K562 (cell line): ENCODE data around the gene EVI5. TPM values are rescaled to one million over a fixed set of nuclear protein-coding genes. Genes with fewer than 3 reads are reported as not detected.

Source experiments
- ATAC-seq: fragments of 200-7000 bp; cut with Tn5 transposase; 3 replicates; pipeline ENCODE4 v1.9.1; 2020; ENCODE audit warnings: moderate library complexity
- BruUV-seq: library from RNA; stranded (reverse); fragments of 400-500 nt; replicated peaks from 2 replicates; lab custom pipeline; 2021; lab: Mats Ljungman, UMichigan
- CTCF ChIA-PET: fragments of 300-600 bp; formaldehyde crosslinking; extraction: SDS; loops from one replicate; lab custom pipeline; 2021; ENCODE audit warnings: low intra/inter-chr PET ratio; lab: Yijun Ruan, JAX
- POLR2A ChIA-PET: fragments of 300-600, 350-650 bp; sonication (Branson Sonifier 250); formaldehyde crosslinking; extraction: SDS; loops from one replicate; lab custom pipeline; 2021; ENCODE audit warnings: antibody characterized with exemption, inconsistent platforms; lab: Yijun Ruan, JAX
- DNase-seq, 4 experiments: peaks; one replicate each; pipeline versions ENCODE4 v3.0.0 to v3.0.0-alpha.2; 2011 to 2018; ENCODE audit warnings: low spot score in 3 of 4, mixed read lengths in 3 of 4; ENCODE audit errors: extremely low read depth in 1 of 4
- FAIRE-seq: peaks from 2 replicates; lab custom pipeline; 2011; peaks lifted over from hg19 to GRCh38; lab: Jason Lieb, UNC
- H2AFZ ChIP-seq: 2 replicates; pipeline ENCODE4 v1.6.0; 2011; ENCODE audit warnings: low read depth, low read length, control low read depth, inconsistent platforms
- H3K27ac ChIP-seq: fragments of 200-600 bp; 3 replicates; pipeline ENCODE4 v1.8.0; 2011; ENCODE audit warnings: low read depth, mild to moderate bottlenecking, control low read depth, inconsistent platforms, low read length, moderate library complexity, mixed read lengths; ENCODE audit errors: extremely low read depth
- H3K27me3 ChIP-seq, 2 experiments: fragments of 300-600 bp in 1 of 2; 2 replicates in 1 of 2; 3 replicates in 1 of 2; pipeline versions ENCODE4 v1.6.0 to v1.8.0; 2011; ENCODE audit warnings: inconsistent platforms in 2 of 2, low read length in 2 of 2, mild to moderate bottlenecking in 1 of 2, mixed read lengths in 1 of 2, moderate library complexity in 1 of 2; ENCODE audit not compliant: control insufficient read depth in 2 of 2, insufficient read depth in 2 of 2
- H3K36me3 ChIP-seq: fragments of 300-600 bp; 3 replicates; pipeline ENCODE4 v1.8.0; 2011; ENCODE audit warnings: mild to moderate bottlenecking, low read length, inconsistent platforms; ENCODE audit not compliant: control insufficient read depth, insufficient read depth
- H3K4me1 ChIP-seq, 2 experiments: fragments of 200-600 bp in 1 of 2; replicated peaks in 1 of 2; 2 replicates in 1 of 2; 3 replicates in 1 of 2; pipeline versions ENCODE4 v1.5.1 to v1.8.0; 2011; ENCODE audit warnings: inconsistent platforms in 2 of 2, low read length in 2 of 2, mild to moderate bottlenecking in 1 of 2, mixed read lengths in 1 of 2, moderate library complexity in 1 of 2; ENCODE audit not compliant: control insufficient read depth in 2 of 2, insufficient read depth in 2 of 2
- H3K4me2 ChIP-seq: 2 replicates; pipeline ENCODE4 v1.6.1; 2011; ENCODE audit warnings: low read length, control low read depth, inconsistent platforms, mixed read lengths; ENCODE audit not compliant: insufficient read depth
- H3K4me3 ChIP-seq: fragments of 200-600 bp; sonication (generic), shearing (Covaris generic); 2 replicates; pipeline ENCODE4 v1.5.1; 2016; ENCODE audit warnings: control low read depth, inconsistent platforms
- H3K79me2 ChIP-seq: fragments of 200-600 bp; 3 replicates; pipeline ENCODE4 v1.8.0; 2011; ENCODE audit warnings: low read length, inconsistent platforms; ENCODE audit not compliant: control insufficient read depth, insufficient read depth
- H3K9ac ChIP-seq, 2 experiments: 2 replicates each; pipeline versions ENCODE4 v1.6.0 to v1.6.1; 2011; ENCODE audit warnings: low read depth in 2 of 2, low read length in 2 of 2, control low read depth in 1 of 2, inconsistent platforms in 1 of 2, mild to moderate bottlenecking in 1 of 2, mixed read lengths in 1 of 2; ENCODE audit not compliant: insufficient read depth in 1 of 2
- H3K9me1 ChIP-seq: one replicate; pipeline ENCODE4 v1.6.0; 2011; ENCODE audit warnings: inconsistent platforms, mild to moderate bottlenecking, low read length, moderate library complexity; ENCODE audit not compliant: control insufficient read depth, insufficient read depth
- H3K9me3 ChIP-seq: replicated peaks from 2 replicates; pipeline ENCODE4 v1.5.1; 2011; ENCODE audit warnings: low read depth, low read length, inconsistent platforms; ENCODE audit not compliant: control insufficient read depth, insufficient read depth
- H4K20me1 ChIP-seq: replicated peaks from 2 replicates; pipeline ENCODE4 v1.6.1; 2011; ENCODE audit warnings: low read length, inconsistent platforms, mixed read lengths; ENCODE audit not compliant: control insufficient read depth, insufficient read depth
- ESRRA ChIP-seq: fragments of 450-650 bp; IDR thresholded peaks from 2 replicates; pipeline ENCODE4 v1.6.1; 2014; ENCODE audit warnings: low read depth, mild to moderate bottlenecking, moderate library complexity, borderline replicate concordance
- IFI16 ChIP-seq: fragments of 250-450 bp; sonication (Bioruptor Pico); IDR thresholded peaks from 2 replicates; pipeline ENCODE4 v2.1.2; 2022; ENCODE audit warnings: mild to moderate bottlenecking, inconsistent platforms
- NR2C2 ChIP-seq, 2 experiments: fragments of 200-800 bp in 1 of 2; sonication (Bioruptor generic) in 1 of 2; sonication (generic) in 1 of 2; formaldehyde crosslinking in 1 of 2; IDR thresholded peaks; 2 replicates each; pipeline versions ENCODE4 v1.6.1 to v1.8.0; 2016 to 2022; ENCODE audit warnings: mild to moderate bottlenecking in 1 of 2, missing compliant biosample characterization in 1 of 2, missing genetic modification characterization in 1 of 2, missing genetic modification reagents in 1 of 2
- PRPF4 ChIP-seq: fragments of 200-400 bp; formaldehyde crosslinking; IDR thresholded peaks from one replicate; pipeline ENCODE4 v1.6.1; 2017; ENCODE audit warnings: low read length, low read depth, mild to moderate bottlenecking; ENCODE audit not compliant: insufficient read depth, poor library complexity, severe bottlenecking
- TBP ChIP-seq: optimal IDR thresholded peaks from 2 replicates; pipeline ENCODE3; 2011; ENCODE audit warnings: low read depth, low read length, improper control_type of control experiment
- ZNF24 ChIP-seq: fragments of 450-650 bp; IDR thresholded peaks from 2 replicates; pipeline ENCODE4 v1.6.1; 2016
- ZNF408 ChIP-seq: fragments of 250-450 bp; sonication (Bioruptor Pico); IDR thresholded peaks from 2 replicates; pipeline ENCODE4 v1.4.0; 2020; ENCODE audit warnings: low read depth, mild to moderate bottlenecking, moderate library complexity
- WGBS: fragments of 100-300 bp; shearing (Covaris generic); methylation state at CpG from one replicate; pipeline ENCODE4 v1.1.6; 2016; ENCODE audit warnings: low coverage, mixed read lengths; ENCODE audit not compliant: insufficient coverage; ENCODE audit errors: missing lambda C conversion rate; 5-methylcytosine and 5-hydroxymethylcytosine counted together
- in situ Hi-C: fragments of 300-500 bp; cut with MboI; formaldehyde crosslinking; loops from 4 replicates; pipeline ENCODE4 v1.15.0; 2018; ENCODE audit warnings: inconsistent platforms, mixed read lengths
- intact Hi-C: fragments of 100-400 bp; cut with micrococcal nuclease; formaldehyde crosslinking; loops from 2 replicates; pipeline ENCODE4 v1.14.2; 2022
- polyA plus RNA-seq, 8 experiments: library from polyadenylated mRNA; depleted of rRNA in 4 of 8; stranded (reverse) in 5 of 8; unstranded in 3 of 8; fragments of >200 nt; fragmentation: Nextera tagmentation in 2 of 8; fragmentation: Illumina TruSeq in 1 of 8; extraction: Ambion mirVana in 2 of 8; extraction: Trizol in 1 of 8; gene quantifications; 2 replicates each; pipeline versions ENCODE4 v1.2.1 to v1.2.3, GENCODE V29; 2011 to 2014; ENCODE audit warnings: inconsistent platforms in 1 of 8, missing spikeins in 1 of 8
- total RNA-seq, 7 experiments: library from RNA; depleted of rRNA in 6 of 7; stranded (reverse); fragments of >200 nt in 6 of 7; fragmentation: Illumina TruSeq in 2 of 7; extraction: Trizol in 2 of 7; gene quantifications; 2 replicates each; pipeline versions ENCODE4 v1.2.1 to v1.2.3, GENCODE V29; 2011 to 2021; ENCODE audit warnings: low replicate concordance in 1 of 7
- TF ChIP-seq, protein P1 (sequence below), 2 experiments: fragments of 450-650 bp; conservative IDR thresholded peaks; 2 replicates each; pipeline ENCODE4 v1.6.1; 2017; ENCODE audit warnings: mild to moderate bottlenecking in 2 of 2, moderate library complexity in 2 of 2
- TF ChIP-seq, protein P2 (sequence below): fragments of 250-450 bp; sonication (Bioruptor Pico); IDR thresholded peaks from 2 replicates; pipeline ENCODE4 v1.8.0; 2021; ENCODE audit warnings: moderate library complexity, mild to moderate bottlenecking, inconsistent platforms

EVI5 gene
- total and polyA plus RNA-seq, 9 of the 15 experiments (the other 6 are each of a cell fraction or from before 2014, with no cell fraction given): 1.7 to 50.1 (median 13.7) TPM

DNA sequence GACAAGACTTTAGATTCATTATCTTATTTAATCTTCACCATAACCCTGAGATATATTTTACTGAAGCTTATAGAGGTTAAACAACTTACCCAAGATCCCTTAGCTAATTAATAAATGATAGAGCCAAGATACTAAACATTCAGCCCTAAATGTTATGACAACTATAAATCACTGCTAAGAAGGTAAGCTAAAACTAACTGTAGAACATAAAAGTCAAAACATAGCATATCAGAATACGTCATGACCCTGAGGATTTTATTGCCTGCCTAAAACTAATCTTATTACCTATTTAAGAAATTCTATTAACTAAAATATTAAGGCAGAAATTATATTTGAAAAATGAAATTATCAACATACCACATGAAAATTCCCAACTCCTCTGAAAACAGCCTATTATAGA, 22.6 kb downstream of the EVI5 start:
- no TSS peak for BruUV-seq
- in situ Hi-C loops (no loop called here), intact Hi-C loops (no loop called here)
- FAIRE-seq (no peak), DNase-seq (no peak), ATAC-seq (no peak)
- H3K9ac ChIP-seq: no peak overlapping the region
- no peaks in the 10 kb centered on the region for H3K27me3 ChIP-seq
- H3K27ac ChIP-seq: no peak overlapping the region
- no peaks in the 10 kb centered on the region for H3K9me1 ChIP-seq
- 0 out of 5 replicates have a peak, but pooled peaks cover 0 to 4% of the 10 kb centered on the region in 2 experiments for H3K4me1 ChIP-seq
- no peaks in the 10 kb centered on the region for H3K9me3 ChIP-seq
- H3K36me3 ChIP-seq: no peaks in the 10 kb centered on the region
- no peaks in the 10 kb centered on the region for H4K20me1 ChIP-seq
- WGBS: 50% methylated on average over 1 of the region's 1 CpG
- POLR2A ChIA-PET: interaction anchor here (0.9 to 3.0 kb wide), 2 partner anchors 9 to 12 kb away, joined by 3 to 10 read pairs; no protein-coding TSS in a partner anchor
- H3K4me3 ChIP-seq: no peak overlapping the region
- no peak overlapping the region for H2AFZ ChIP-seq
- no peak overlapping the region for H3K4me2 ChIP-seq
- TF ChIP-seq ZNF408 (no peak), ZNF24 (no peak), PRPF4 (no peak), NR2C2 (CRISPR knock-in tag; IDR thresholded peaks at IDR 0.05) (no peak), NR2C2 (tag; IDR thresholded peaks at IDR 0.05) (no peak), ESRRA (no peak), IFI16 (CRISPR knock-in tag) (no peak), TBP (no peak)
- TF ChIP-seq, protein P1, sequence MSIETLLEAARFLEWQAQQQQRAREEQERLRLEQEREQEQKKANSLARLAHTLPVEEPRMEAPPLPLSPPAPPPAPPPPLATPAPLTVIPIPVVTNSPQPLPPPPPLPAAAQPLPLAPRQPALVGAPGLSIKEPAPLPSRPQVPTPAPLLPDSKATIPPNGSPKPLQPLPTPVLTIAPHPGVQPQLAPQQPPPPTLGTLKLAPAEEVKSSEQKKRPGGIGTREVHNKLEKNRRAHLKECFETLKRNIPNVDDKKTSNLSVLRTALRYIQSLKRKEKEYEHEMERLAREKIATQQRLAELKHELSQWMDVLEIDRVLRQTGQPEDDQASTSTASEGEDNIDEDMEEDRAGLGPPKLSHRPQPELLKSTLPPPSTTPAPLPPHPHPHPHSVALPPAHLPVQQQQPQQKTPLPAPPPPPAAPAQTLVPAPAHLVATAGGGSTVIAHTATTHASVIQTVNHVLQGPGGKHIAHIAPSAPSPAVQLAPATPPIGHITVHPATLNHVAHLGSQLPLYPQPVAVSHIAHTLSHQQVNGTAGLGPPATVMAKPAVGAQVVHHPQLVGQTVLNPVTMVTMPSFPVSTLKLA (conservative IDR thresholded peaks at IDR 0.05): no peak
- TF ChIP-seq, protein P2, sequence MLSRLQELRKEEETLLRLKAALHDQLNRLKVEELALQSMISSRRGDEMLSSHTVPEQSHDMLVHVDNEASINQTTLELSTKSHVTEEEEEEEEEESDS (CRISPR knock-in tag): no peak
- H3K79me2 ChIP-seq: peaks cover 24% of the 10 kb centered on the region
- CTCF ChIA-PET: no interaction called here
